Panc1 (cell line): ENCODE measurements around the gene NME3.

ENCODE experiments used
- TF ChIP-seq, protein P1 (sequence below), 2 experiments: IDR thresholded peaks; 2 replicates each; pipeline ENCODE4 v1.6.1; 2011 to 2012; ENCODE audit warnings: low read depth in 2 of 2, control low read depth in 1 of 2, low read length in 1 of 2, mild to moderate bottlenecking in 1 of 2, moderate library complexity in 1 of 2; ENCODE audit not compliant: insufficient read depth in 1 of 2
- TF ChIP-seq, protein P2 (sequence below): fragments of 450-650 bp; IDR thresholded peaks from 2 replicates; pipeline ENCODE4 v1.5.1; 2017; ENCODE audit warnings: mild to moderate bottlenecking

DNA sequence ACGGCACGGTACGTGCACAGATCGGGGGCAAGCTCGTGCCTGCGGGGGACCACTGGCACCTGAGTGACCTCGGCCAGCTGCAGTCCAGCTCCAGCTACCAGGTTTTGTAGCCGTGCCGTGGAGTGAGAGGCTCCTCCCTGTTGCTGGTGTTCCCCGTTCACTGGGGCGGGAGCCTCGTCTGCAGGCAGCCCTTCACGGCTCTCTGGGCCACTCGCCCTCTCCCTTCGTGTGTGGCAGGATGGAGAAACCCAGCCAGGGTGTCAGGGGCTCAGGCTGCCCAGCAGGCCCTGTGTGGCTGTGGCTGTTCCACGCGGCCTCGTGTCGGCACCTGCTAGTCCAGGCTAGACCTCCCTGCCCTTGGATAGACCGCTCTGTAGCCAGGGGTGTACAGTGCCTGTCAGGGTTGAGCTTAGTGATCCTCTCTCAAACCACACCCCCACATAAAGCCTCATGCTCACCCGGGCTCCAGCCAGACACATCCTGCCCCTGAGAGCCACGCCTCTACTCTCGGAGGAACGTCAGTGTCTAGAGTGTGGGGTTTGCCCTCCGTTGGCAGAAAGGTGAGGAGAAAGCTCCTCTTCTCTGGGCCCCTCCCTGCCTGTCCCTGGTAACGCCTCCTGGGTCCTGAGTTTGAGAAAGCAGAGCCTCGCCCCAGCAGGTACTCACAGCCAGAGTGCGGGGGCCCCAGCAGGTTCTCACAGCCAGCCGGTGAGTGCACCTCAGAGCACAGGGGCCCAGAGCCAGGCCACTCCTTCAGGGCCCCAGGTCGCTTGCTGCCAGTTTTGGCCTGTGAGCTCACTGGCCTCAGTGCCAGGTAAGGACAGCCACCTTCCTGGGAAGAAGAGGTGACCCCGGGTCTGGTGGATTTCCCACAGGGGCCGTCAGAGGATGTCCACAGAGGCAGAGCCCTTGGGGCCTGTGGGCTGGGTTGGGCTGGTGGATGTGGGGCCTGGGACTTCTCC, 27.7 kb downstream of the NME3 start:
- TF ChIP-seq, protein P1, sequence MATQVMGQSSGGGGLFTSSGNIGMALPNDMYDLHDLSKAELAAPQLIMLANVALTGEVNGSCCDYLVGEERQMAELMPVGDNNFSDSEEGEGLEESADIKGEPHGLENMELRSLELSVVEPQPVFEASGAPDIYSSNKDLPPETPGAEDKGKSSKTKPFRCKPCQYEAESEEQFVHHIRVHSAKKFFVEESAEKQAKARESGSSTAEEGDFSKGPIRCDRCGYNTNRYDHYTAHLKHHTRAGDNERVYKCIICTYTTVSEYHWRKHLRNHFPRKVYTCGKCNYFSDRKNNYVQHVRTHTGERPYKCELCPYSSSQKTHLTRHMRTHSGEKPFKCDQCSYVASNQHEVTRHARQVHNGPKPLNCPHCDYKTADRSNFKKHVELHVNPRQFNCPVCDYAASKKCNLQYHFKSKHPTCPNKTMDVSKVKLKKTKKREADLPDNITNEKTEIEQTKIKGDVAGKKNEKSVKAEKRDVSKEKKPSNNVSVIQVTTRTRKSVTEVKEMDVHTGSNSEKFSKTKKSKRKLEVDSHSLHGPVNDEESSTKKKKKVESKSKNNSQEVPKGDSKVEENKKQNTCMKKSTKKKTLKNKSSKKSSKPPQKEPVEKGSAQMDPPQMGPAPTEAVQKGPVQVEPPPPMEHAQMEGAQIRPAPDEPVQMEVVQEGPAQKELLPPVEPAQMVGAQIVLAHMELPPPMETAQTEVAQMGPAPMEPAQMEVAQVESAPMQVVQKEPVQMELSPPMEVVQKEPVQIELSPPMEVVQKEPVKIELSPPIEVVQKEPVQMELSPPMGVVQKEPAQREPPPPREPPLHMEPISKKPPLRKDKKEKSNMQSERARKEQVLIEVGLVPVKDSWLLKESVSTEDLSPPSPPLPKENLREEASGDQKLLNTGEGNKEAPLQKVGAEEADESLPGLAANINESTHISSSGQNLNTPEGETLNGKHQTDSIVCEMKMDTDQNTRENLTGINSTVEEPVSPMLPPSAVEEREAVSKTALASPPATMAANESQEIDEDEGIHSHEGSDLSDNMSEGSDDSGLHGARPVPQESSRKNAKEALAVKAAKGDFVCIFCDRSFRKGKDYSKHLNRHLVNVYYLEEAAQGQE (IDR thresholded peaks at IDR 0.05; ENCODE audit: insufficient read depth in 1 of 2, low read depth in 2 of 2, low read length in 1 of 2): no peak
- TF ChIP-seq, protein P2, sequence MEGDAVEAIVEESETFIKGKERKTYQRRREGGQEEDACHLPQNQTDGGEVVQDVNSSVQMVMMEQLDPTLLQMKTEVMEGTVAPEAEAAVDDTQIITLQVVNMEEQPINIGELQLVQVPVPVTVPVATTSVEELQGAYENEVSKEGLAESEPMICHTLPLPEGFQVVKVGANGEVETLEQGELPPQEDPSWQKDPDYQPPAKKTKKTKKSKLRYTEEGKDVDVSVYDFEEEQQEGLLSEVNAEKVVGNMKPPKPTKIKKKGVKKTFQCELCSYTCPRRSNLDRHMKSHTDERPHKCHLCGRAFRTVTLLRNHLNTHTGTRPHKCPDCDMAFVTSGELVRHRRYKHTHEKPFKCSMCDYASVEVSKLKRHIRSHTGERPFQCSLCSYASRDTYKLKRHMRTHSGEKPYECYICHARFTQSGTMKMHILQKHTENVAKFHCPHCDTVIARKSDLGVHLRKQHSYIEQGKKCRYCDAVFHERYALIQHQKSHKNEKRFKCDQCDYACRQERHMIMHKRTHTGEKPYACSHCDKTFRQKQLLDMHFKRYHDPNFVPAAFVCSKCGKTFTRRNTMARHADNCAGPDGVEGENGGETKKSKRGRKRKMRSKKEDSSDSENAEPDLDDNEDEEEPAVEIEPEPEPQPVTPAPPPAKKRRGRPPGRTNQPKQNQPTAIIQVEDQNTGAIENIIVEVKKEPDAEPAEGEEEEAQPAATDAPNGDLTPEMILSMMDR: no peak
